ENCODE measurements around the gene LRIT3. TPM values are rescaled to one million over a fixed set of nuclear protein-coding genes. Genes with fewer than 3 reads are reported as not detected.

The LRIT3 gene
- total and polyA plus RNA-seq, 5 donors from 2014 or later, result 0.07 to 0.25 (median 0.08) TPM; not detected in 2

GRCh38 chr4:109811707-109812106 lies 36.2 kb upstream of the LRIT3 start:
- H3K4me1 ChIP-seq (ENCODE audit: control insufficient read depth, insufficient read depth, low read length, poor library complexity, severe bottlenecking), result peaks cover 13% of the 10 kb centered on the region
- no peaks in the 10 kb centered on the region for H3K36me3 ChIP-seq (ENCODE audit: control insufficient read depth, insufficient read depth, low read length)
- H3K36me3 Mint-ChIP-seq, result no peaks in the 10 kb centered on the region
- H3K27me3 Mint-ChIP-seq, result peaks cover 10% of the 10 kb centered on the region
- no peak for ATAC-seq (ENCODE audit: low read depth in 2 of 2)
- H3K9me3 ChIP-seq (ENCODE audit: control insufficient read depth in 2 of 2, low read length in 2 of 2), result no peaks in the 10 kb centered on the region
- H3K9me3 Mint-ChIP-seq, result no peaks in the 10 kb centered on the region
- no peak overlapping the region for H3K27ac Mint-ChIP-seq
- peak overlapping the region in 1 of 4 donors; percentile 7 for H3K4me3 Mint-ChIP-seq
- no peaks in the 10 kb centered on the region for H3K27me3 ChIP-seq (ENCODE audit: control insufficient read depth, insufficient read depth, low read length)
- H3K4me1 Mint-ChIP-seq, result peaks cover 11 to 28% (median 22%) of the 10 kb centered on the region in 4 donors
- no peak overlapping the region for H3K4me3 ChIP-seq (ENCODE audit: low read depth, low read length)
- DNase-seq, result peak in 1 of 3 donors; percentile 49
- no peak overlapping the region for H3K27ac ChIP-seq (ENCODE audit: insufficient read depth, low read length, poor library complexity, severe bottlenecking)

GRCh38 chr4:109815151-109816081 lies 32.5 kb upstream of the LRIT3 start, which contains the start of gene GAR1:
TSS of gene GAR1 (plus strand) at chr4:109815762. CDS start at chr4:109816165, 403 bp downstream.
- Mint-ChIP-seq H3K36me3 (peaks cover 12% of the 10 kb centered on the region), H3K9me3 (no peaks in the 10 kb centered on the region), H3K27me3 (no peaks in the 10 kb centered on the region), H3K4me3 (peak within 1 kb of the TSS; percentile 97 to 100 (median 100)), H3K4me1 (peaks cover 31 to 51% (median 46%) of the 10 kb centered on the region in 4 donors), H3K27ac (peak within 1 kb of the TSS; percentile 96 to 99 (median 99))
- Histone ChIP-seq H3K4me1 (ENCODE audit: control insufficient read depth, insufficient read depth, low read length, poor library complexity, severe bottlenecking) (peaks cover 15% of the 10 kb centered on the region), H3K4me3 (ENCODE audit: low read depth, low read length) (peak within 1 kb of the TSS; percentile 98), H3K9me3 (ENCODE audit: control insufficient read depth in 2 of 2, low read length in 2 of 2) (no peaks in the 10 kb centered on the region), H3K27ac (ENCODE audit: insufficient read depth, low read length, poor library complexity, severe bottlenecking) (peak within 1 kb of the TSS; percentile 95), H3K27me3 (ENCODE audit: control insufficient read depth, insufficient read depth, low read length) (no peaks in the 10 kb centered on the region), H3K36me3 (ENCODE audit: control insufficient read depth, insufficient read depth, low read length) (peaks cover 22% of the 10 kb centered on the region)
- ATAC-seq (ENCODE audit: low read depth in 2 of 2) (peak; percentile 94 to 97), DNase-seq (peak; percentile 85 to 97 (median 87))

GRCh38 chr4:109816082-109816442 lies 31.8 kb upstream of the LRIT3 start:
- Mint-ChIP-seq H3K4me3 (peak overlapping the region; percentile 97 to 100 (median 100)), H3K27me3 (no peaks in the 10 kb centered on the region), H3K4me1 (peaks cover 33 to 56% (median 49%) of the 10 kb centered on the region in 4 donors), H3K36me3 (peaks cover 17% of the 10 kb centered on the region), H3K9me3 (no peaks in the 10 kb centered on the region), H3K27ac (peak overlapping the region; percentile 96 to 99 (median 99))
- peak overlapping the region; percentile 95 for H3K27ac ChIP-seq (ENCODE audit: insufficient read depth, low read length, poor library complexity, severe bottlenecking)
- H3K4me3 ChIP-seq (ENCODE audit: low read depth, low read length), result peak overlapping the region; percentile 98
- peak; percentile 33 to 70 (median 50) for DNase-seq
- no peak for ATAC-seq (ENCODE audit: low read depth in 2 of 2)
- H3K4me1 ChIP-seq (ENCODE audit: control insufficient read depth, insufficient read depth, low read length, poor library complexity, severe bottlenecking), result peaks cover 15% of the 10 kb centered on the region
- no peaks in the 10 kb centered on the region for H3K9me3 ChIP-seq (ENCODE audit: control insufficient read depth in 2 of 2, low read length in 2 of 2)
- peaks cover 29% of the 10 kb centered on the region for H3K36me3 ChIP-seq (ENCODE audit: control insufficient read depth, insufficient read depth, low read length)
- no peaks in the 10 kb centered on the region for H3K27me3 ChIP-seq (ENCODE audit: control insufficient read depth, insufficient read depth, low read length)

GRCh38 chr4:109816894-109817293 lies 31.0 kb upstream of the LRIT3 start:
- peak overlapping the region; percentile 95 for H3K27ac ChIP-seq (ENCODE audit: insufficient read depth, low read length, poor library complexity, severe bottlenecking)
- ATAC-seq (ENCODE audit: low read depth in 2 of 2) (no peak), DNase-seq (peak in 1 of 3 donors; percentile 25)
- peaks cover 24% of the 10 kb centered on the region for H3K36me3 Mint-ChIP-seq
- H3K4me1 ChIP-seq (ENCODE audit: control insufficient read depth, insufficient read depth, low read length, poor library complexity, severe bottlenecking), result peaks cover 15% of the 10 kb centered on the region
- H3K9me3 Mint-ChIP-seq, result no peaks in the 10 kb centered on the region
- peak overlapping the region; percentile 97 to 100 (median 100) for H3K4me3 Mint-ChIP-seq
- peaks cover 37 to 57% (median 50%) of the 10 kb centered on the region in 4 donors for H3K4me1 Mint-ChIP-seq
- peaks cover 35% of the 10 kb centered on the region for H3K36me3 ChIP-seq (ENCODE audit: control insufficient read depth, insufficient read depth, low read length)
- no peaks in the 10 kb centered on the region for H3K27me3 Mint-ChIP-seq
- no peaks in the 10 kb centered on the region for H3K27me3 ChIP-seq (ENCODE audit: control insufficient read depth, insufficient read depth, low read length)
- H3K9me3 ChIP-seq (ENCODE audit: control insufficient read depth in 2 of 2, low read length in 2 of 2), result no peaks in the 10 kb centered on the region
- H3K27ac Mint-ChIP-seq, result peak overlapping the region; percentile 27 to 99 (median 99)
- H3K4me3 ChIP-seq (ENCODE audit: low read depth, low read length), result peak overlapping the region; percentile 98

GRCh38 chr4:109818268-109818667 lies 29.6 kb upstream of the LRIT3 start:
- Histone ChIP-seq H3K36me3 (ENCODE audit: control insufficient read depth, insufficient read depth, low read length) (peaks cover 47% of the 10 kb centered on the region), H3K4me1 (ENCODE audit: control insufficient read depth, insufficient read depth, low read length, poor library complexity, severe bottlenecking) (peaks cover 15% of the 10 kb centered on the region), H3K27me3 (ENCODE audit: control insufficient read depth, insufficient read depth, low read length) (no peaks in the 10 kb centered on the region), H3K9me3 (ENCODE audit: control insufficient read depth in 2 of 2, low read length in 2 of 2) (no peaks in the 10 kb centered on the region), H3K4me3 (ENCODE audit: low read depth, low read length) (no peak overlapping the region), H3K27ac (ENCODE audit: insufficient read depth, low read length, poor library complexity, severe bottlenecking) (no peak overlapping the region)
- Mint-ChIP-seq H3K27ac (peak overlapping the region in 2 of 3 donors; percentile 23 to 49), H3K4me3 (no peak overlapping the region), H3K36me3 (peaks cover 32% of the 10 kb centered on the region), H3K27me3 (no peaks in the 10 kb centered on the region), H3K4me1 (peaks cover 37 to 57% (median 49%) of the 10 kb centered on the region in 4 donors), H3K9me3 (no peaks in the 10 kb centered on the region)
- ATAC-seq (ENCODE audit: low read depth in 2 of 2) (no peak), DNase-seq (no peak)

GRCh38 chr4:109820563-109820962 lies 27.3 kb upstream of the LRIT3 start:
- DNase-seq (no peak), ATAC-seq (ENCODE audit: low read depth in 2 of 2) (no peak)
- Mint-ChIP-seq H3K9me3 (no peaks in the 10 kb centered on the region), H3K36me3 (peaks cover 40% of the 10 kb centered on the region), H3K4me3 (no peak overlapping the region), H3K4me1 (peaks cover 33 to 46% (median 37%) of the 10 kb centered on the region in 4 donors), H3K27me3 (no peaks in the 10 kb centered on the region), H3K27ac (peak overlapping the region in 2 of 3 donors; percentile 5 to 44)
- peaks cover 9% of the 10 kb centered on the region for H3K4me1 ChIP-seq (ENCODE audit: control insufficient read depth, insufficient read depth, low read length, poor library complexity, severe bottlenecking)
- H3K9me3 ChIP-seq (ENCODE audit: control insufficient read depth in 2 of 2, low read length in 2 of 2), result no peaks in the 10 kb centered on the region
- H3K27me3 ChIP-seq (ENCODE audit: control insufficient read depth, insufficient read depth, low read length), result no peaks in the 10 kb centered on the region
- H3K36me3 ChIP-seq (ENCODE audit: control insufficient read depth, insufficient read depth, low read length), result peaks cover 64% of the 10 kb centered on the region
- no peak overlapping the region for H3K4me3 ChIP-seq (ENCODE audit: low read depth, low read length)
- H3K27ac ChIP-seq (ENCODE audit: insufficient read depth, low read length, poor library complexity, severe bottlenecking), result peak overlapping the region; percentile 11

GRCh38 chr4:109821185-109821584 lies 26.7 kb upstream of the LRIT3 start:
- ATAC-seq (ENCODE audit: low read depth in 2 of 2) (no peak), DNase-seq (no peak)
- Histone ChIP-seq H3K4me1 (ENCODE audit: control insufficient read depth, insufficient read depth, low read length, poor library complexity, severe bottlenecking) (peaks cover 8% of the 10 kb centered on the region), H3K27ac (ENCODE audit: insufficient read depth, low read length, poor library complexity, severe bottlenecking) (no peak overlapping the region), H3K4me3 (ENCODE audit: low read depth, low read length) (no peak overlapping the region), H3K36me3 (ENCODE audit: control insufficient read depth, insufficient read depth, low read length) (peaks cover 64% of the 10 kb centered on the region), H3K27me3 (ENCODE audit: control insufficient read depth, insufficient read depth, low read length) (no peaks in the 10 kb centered on the region), H3K9me3 (ENCODE audit: control insufficient read depth in 2 of 2, low read length in 2 of 2) (no peaks in the 10 kb centered on the region)
- peaks cover 41% of the 10 kb centered on the region for H3K36me3 Mint-ChIP-seq
- peaks cover 29 to 40% (median 31%) of the 10 kb centered on the region in 4 donors for H3K4me1 Mint-ChIP-seq
- H3K4me3 Mint-ChIP-seq, result no peak overlapping the region
- no peaks in the 10 kb centered on the region for H3K9me3 Mint-ChIP-seq
- peak overlapping the region in 2 of 3 donors; percentile 31 to 53 for H3K27ac Mint-ChIP-seq
- H3K27me3 Mint-ChIP-seq, result no peaks in the 10 kb centered on the region

All from CD4-positive, CD25-positive, alpha-beta regulatory T cell (primary cell).